Occipital lobe (tissue), 2 donors: ENCODE measurements around the gene STPG4. TPM values are rescaled to one million over a fixed set of nuclear protein-coding genes. Genes with fewer than 3 reads are reported as not detected.
"Not testable (repeated sequence)": the region's sequence is repeated elsewhere in the genome, so short reads cannot be mapped to it uniquely, and the experiment has no call there.

ENCODE experiments used
- DNase-seq: peaks from one replicate; lab custom pipeline; 2025; lab: John Stamatoyannopoulos, UW
- total RNA-seq: library from RNA; depleted of rRNA; stranded (reverse); fragments of >200 nt; gene quantifications from one replicate; pipeline ENCODE4 v1.2.3, GENCODE V29; 2014

STPG4 gene
- total RNA-seq, 1 donor from 2014 or later = 0.78 TPM

GRCh38 chr2:47173986-47174732, 19.1 kb upstream of the STPG4 start:
- DNase-seq = no peak

- DNase-seq = no peak
Observed at GRCh38 chr2:47172922-47173695, 18.0 kb upstream of the STPG4 start.

- DNase-seq = no peak
Observed at GRCh38 chr2:47172156-47172921, 17.2 kb upstream of the STPG4 start.

- DNase-seq = no peak
Observed at GRCh38 chr2:47169784-47170183, 14.7 kb upstream of the STPG4 start.

GRCh38 chr2:47168895-47169294, 13.8 kb upstream of the STPG4 start:
- not testable (repeated sequence) for DNase-seq

- DNase-seq = no peak
Observed at GRCh38 chr2:47167149-47167548, 12.0 kb upstream of the STPG4 start.

GRCh38 chr2:47165001-47165555, 10.0 kb upstream of the STPG4 start:
- DNase-seq = no peak

- DNase-seq = no peak
Observed at GRCh38 chr2:47162780-47163179, 7.7 kb upstream of the STPG4 start.

- DNase-seq = no peak
Observed at GRCh38 chr2:47161475-47161874, 6.4 kb upstream of the STPG4 start.

GRCh38 chr2:47160660-47161059, 5.6 kb upstream of the STPG4 start:
- DNase-seq = no peak

GRCh38 chr2:47160211-47160610, 5.1 kb upstream of the STPG4 start:
- DNase-seq = no peak

GRCh38 chr2:47159627-47160026, 4.5 kb upstream of the STPG4 start:
- DNase-seq = no peak

- no peak for DNase-seq
Observed at GRCh38 chr2:47158576-47158975, 3.5 kb upstream of the STPG4 start.

GRCh38 chr2:47152803-47153202, 2.3 kb downstream of the STPG4 start:
- DNase-seq = no peak

GRCh38 chr2:47150175-47150574, 4.9 kb downstream of the STPG4 start:
- no peak for DNase-seq

GRCh38 chr2:47147021-47147420, 8.1 kb downstream of the STPG4 start:
- DNase-seq = no peak

GRCh38 chr2:47145466-47145865, 9.6 kb downstream of the STPG4 start:
- DNase-seq = no peak

- no peak for DNase-seq
Observed at GRCh38 chr2:47141520-47141919, 13.6 kb downstream of the STPG4 start.

GRCh38 chr2:47134386-47135090, 20.6 kb downstream of the STPG4 start:
- DNase-seq = no peak

GRCh38 chr2:47133046-47133445, 22.1 kb downstream of the STPG4 start:
- no peak for DNase-seq

- no peak for DNase-seq
Observed at GRCh38 chr2:47129191-47129706, 25.9 kb downstream of the STPG4 start.
